Measurements from ENCODE around the gene PLPPR5. TPM values are rescaled to one million over a fixed set of nuclear protein-coding genes. Genes with fewer than 3 reads are reported as not detected.
A peak's percentile ranks its signal among the peaks of the same experiment; 100 is the strongest.

The PLPPR5 gene
- total RNA-seq, 1 experiment from 2014 or later: 5.6 TPM

GRCh38 chr1:98926597-98926996, 78.1 kb downstream of the PLPPR5 start:
- in situ Hi-C loops (cut with HindIII; ENCODE audit: low pct_unique_long_range_greater_than_20kb, low sequenced_read_pairs): no loop called here
- no peak for DNase-seq (ENCODE audit: low read depth)

GRCh38 chr1:98924977-98925376, 79.7 kb downstream of the PLPPR5 start:
- in situ Hi-C loops (cut with HindIII; ENCODE audit: low pct_unique_long_range_greater_than_20kb, low sequenced_read_pairs): no loop called here
- DNase-seq (ENCODE audit: low read depth): no peak

- DNase-seq (ENCODE audit: low read depth): no peak
- in situ Hi-C loops (cut with HindIII; ENCODE audit: low pct_unique_long_range_greater_than_20kb, low sequenced_read_pairs): no loop called here
These were observed 81.0 kb downstream of the PLPPR5 start for GRCh38 chr1:98923667-98924066.

- DNase-seq (ENCODE audit: low read depth): no peak
- in situ Hi-C loops (cut with HindIII; ENCODE audit: low pct_unique_long_range_greater_than_20kb, low sequenced_read_pairs): no loop called here
These were observed 82.8 kb downstream of the PLPPR5 start for GRCh38 chr1:98921817-98922216.

- peak; percentile 22 for DNase-seq (ENCODE audit: low read depth)
- in situ Hi-C loops (cut with HindIII; ENCODE audit: low pct_unique_long_range_greater_than_20kb, low sequenced_read_pairs): no loop called here
These were observed 84.1 kb downstream of the PLPPR5 start for GRCh38 chr1:98920441-98921110.

GRCh38 chr1:98919652-98920051, 85.0 kb downstream of the PLPPR5 start:
- in situ Hi-C loops (cut with HindIII; ENCODE audit: low pct_unique_long_range_greater_than_20kb, low sequenced_read_pairs): no loop called here
- DNase-seq (ENCODE audit: low read depth): no peak

- DNase-seq (ENCODE audit: low read depth): no peak
- in situ Hi-C loops (cut with HindIII; ENCODE audit: low pct_unique_long_range_greater_than_20kb, low sequenced_read_pairs): no loop called here
These were observed 85.5 kb downstream of the PLPPR5 start for GRCh38 chr1:98919211-98919610.

- DNase-seq (ENCODE audit: low read depth): no peak
- in situ Hi-C loops (cut with HindIII; ENCODE audit: low pct_unique_long_range_greater_than_20kb, low sequenced_read_pairs): no loop called here
These were observed 90.1 kb downstream of the PLPPR5 start for GRCh38 chr1:98914547-98914946.

- no peak for DNase-seq (ENCODE audit: low read depth)
- in situ Hi-C loops (cut with HindIII; ENCODE audit: low pct_unique_long_range_greater_than_20kb, low sequenced_read_pairs): no loop called here
These were observed 93.8 kb downstream of the PLPPR5 start for GRCh38 chr1:98910827-98911226.

- in situ Hi-C loops (cut with HindIII; ENCODE audit: low pct_unique_long_range_greater_than_20kb, low sequenced_read_pairs): no loop called here
- no peak for DNase-seq (ENCODE audit: low read depth)
These were observed 95.7 kb downstream of the PLPPR5 start for GRCh38 chr1:98908980-98909379.

- in situ Hi-C loops (cut with HindIII; ENCODE audit: low pct_unique_long_range_greater_than_20kb, low sequenced_read_pairs): no loop called here
- DNase-seq (ENCODE audit: low read depth): no peak
These were observed 97.9 kb downstream of the PLPPR5 start for GRCh38 chr1:98906809-98907208.

- no peak for DNase-seq (ENCODE audit: low read depth)
- in situ Hi-C loops (cut with HindIII; ENCODE audit: low pct_unique_long_range_greater_than_20kb, low sequenced_read_pairs): no loop called here
These were observed 98.3 kb downstream of the PLPPR5 start for GRCh38 chr1:98906361-98906760.

GRCh38 chr1:98904684-98905083, 100.0 kb downstream of the PLPPR5 start:
- DNase-seq (ENCODE audit: low read depth): no peak

GRCh38 chr1:98903726-98904125, 100.9 kb downstream of the PLPPR5 start:
- DNase-seq (ENCODE audit: low read depth): peak; percentile 2
- in situ Hi-C loops (cut with HindIII; ENCODE audit: low pct_unique_long_range_greater_than_20kb, low sequenced_read_pairs): no loop called here

More at GRCh38 chr1:98904684-98905083, 100.0 kb downstream of the PLPPR5 start:
- in situ Hi-C loops (cut with HindIII; ENCODE audit: low pct_unique_long_range_greater_than_20kb, low sequenced_read_pairs): no loop called here

GRCh38 chr1:98903261-98903660, 101.4 kb downstream of the PLPPR5 start:
- DNase-seq (ENCODE audit: low read depth): peak; percentile 47
- in situ Hi-C loops (cut with HindIII; ENCODE audit: low pct_unique_long_range_greater_than_20kb, low sequenced_read_pairs): no loop called here

GRCh38 chr1:98898940-98899339, 105.7 kb downstream of the PLPPR5 start:
- in situ Hi-C loops (cut with HindIII; ENCODE audit: low pct_unique_long_range_greater_than_20kb, low sequenced_read_pairs): no loop called here
- DNase-seq (ENCODE audit: low read depth): no peak

- in situ Hi-C loops (cut with HindIII; ENCODE audit: low pct_unique_long_range_greater_than_20kb, low sequenced_read_pairs): no loop called here
- no peak for DNase-seq (ENCODE audit: low read depth)
These were observed 107.2 kb downstream of the PLPPR5 start for GRCh38 chr1:98897479-98897878.

- in situ Hi-C loops (cut with HindIII; ENCODE audit: low pct_unique_long_range_greater_than_20kb, low sequenced_read_pairs): no loop called here
These were observed 107.8 kb downstream of the PLPPR5 start for GRCh38 chr1:98896711-98897445.

GRCh38 chr1:98893371-98893770, 111.3 kb downstream of the PLPPR5 start:
- no peak for DNase-seq (ENCODE audit: low read depth)
- in situ Hi-C loops (cut with HindIII; ENCODE audit: low pct_unique_long_range_greater_than_20kb, low sequenced_read_pairs): no loop called here

More at GRCh38 chr1:98896711-98897445, 107.8 kb downstream of the PLPPR5 start:
- DNase-seq (ENCODE audit: low read depth): no peak

GRCh38 chr1:98888869-98889268, 115.8 kb downstream of the PLPPR5 start:
- no peak for DNase-seq (ENCODE audit: low read depth)
- in situ Hi-C loops (cut with HindIII; ENCODE audit: low pct_unique_long_range_greater_than_20kb, low sequenced_read_pairs): no loop called here
